Gastroesophageal sphincter (tissue), 3 donors: ENCODE results near the gene CAMK1D.

ENCODE experiments used
- CTCF ChIP-seq, 4 experiments: fragments of 200-600 bp in 2 of 4; fragments of 450-650 bp in 2 of 4; sonication (generic) in 1 of 4; IDR thresholded peaks; one replicate each; pipeline ENCODE4 v1.5.1; 2017 to 2019; ENCODE audit warnings: antibody characterized with exemption in 4 of 4, mild to moderate bottlenecking in 2 of 4, moderate library complexity in 2 of 4
- EP300 ChIP-seq: sonication (generic); formaldehyde crosslinking; IDR thresholded peaks from one replicate; pipeline ENCODE4 v1.6.1; 2017; ENCODE audit warnings: antibody characterized with exemption, mild to moderate bottlenecking
- POLR2A ChIP-seq, 2 donors: fragments of 450-650 bp; IDR thresholded peaks; one replicate each; pipeline ENCODE4 v1.6.1; 2017; ENCODE audit warnings: antibody characterized with exemption in 2 of 2, mild to moderate bottlenecking in 2 of 2, moderate library complexity in 1 of 2
- POLR2AphosphoS5 ChIP-seq: sonication (generic); formaldehyde crosslinking; IDR thresholded peaks from one replicate; pipeline ENCODE4 v1.6.1; 2017; ENCODE audit warnings: antibody characterized with exemption

DNA sequence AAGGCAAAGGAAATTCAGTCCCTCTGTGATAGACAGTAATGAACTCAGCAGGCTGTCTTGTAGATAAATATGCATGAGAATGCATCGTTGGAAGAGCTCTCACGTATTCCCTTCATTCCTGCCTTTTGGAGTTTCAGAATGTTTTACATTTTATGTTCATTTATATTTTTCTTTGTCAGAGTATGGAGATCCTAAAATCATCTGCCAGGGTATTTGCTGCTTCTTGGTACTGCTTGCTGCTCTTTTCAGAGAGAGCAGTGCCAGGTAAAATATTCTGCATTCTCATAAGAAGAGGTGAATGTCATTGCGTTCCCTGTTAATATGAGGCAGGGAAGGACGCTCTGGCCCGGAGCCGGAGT, 362.0 kb downstream of the CAMK1D start:
- no peak for TF ChIP-seq CTCF (IDR thresholded peaks at IDR 0.05)
- TF ChIP-seq POLR2AphosphoS5, result no peak
- no peak for TF ChIP-seq POLR2A (IDR thresholded peaks at IDR 0.05)
- TF ChIP-seq EP300, result no peak
